OCI-LY1 (cell line): ENCODE results near the gene DCUN1D2.

Source experiments
- H2AFZ ChIP-seq: fragments of 200-600 bp; sonication (generic), shearing (Covaris generic); 2 replicates; pipeline ENCODE4 v1.6.0; 2014; ENCODE audit warnings: antibody characterized with exemption, mild to moderate bottlenecking, low read length
- H3F3A ChIP-seq: fragments of 200-600 bp; sonication (generic), shearing (Covaris generic); 2 replicates; pipeline ENCODE4 v1.6.0; 2014; ENCODE audit warnings: mild to moderate bottlenecking, antibody characterized with exemption, low read length, moderate library complexity; ENCODE audit not compliant: insufficient read depth
- H3K27ac ChIP-seq: fragments of 200-600 bp; sonication (generic); 2 replicates; pipeline ENCODE4 v1.5.1; 2014; ENCODE audit warnings: low read length, mixed run types, mild to moderate bottlenecking, low read depth; ENCODE audit not compliant: poor library complexity, severe bottlenecking
- H3K27me3 ChIP-seq: fragments of 200-600 bp; sonication (generic); 2 replicates; pipeline ENCODE4 v1.6.0; 2014; ENCODE audit warnings: antibody characterized with exemption, mild to moderate bottlenecking, low read length, moderate library complexity; ENCODE audit not compliant: insufficient read depth
- H3K36me3 ChIP-seq: fragments of 200-600 bp; sonication (generic); 2 replicates; pipeline ENCODE4 v1.6.1; 2014; ENCODE audit warnings: mild to moderate bottlenecking, antibody characterized with exemption, low read length, moderate library complexity, mixed read lengths; ENCODE audit not compliant: insufficient read depth
- H3K4me1 ChIP-seq: fragments of 200-600 bp; sonication (generic); 2 replicates; pipeline ENCODE4 v1.5.1; 2014; ENCODE audit warnings: mild to moderate bottlenecking, low read length, moderate library complexity; ENCODE audit not compliant: insufficient read depth, severe bottlenecking
- H3K4me2 ChIP-seq: fragments of 200-600 bp; sonication (generic), shearing (Covaris generic); 2 replicates; pipeline ENCODE4 v1.6.1; 2014; ENCODE audit warnings: low read length
- H3K4me3 ChIP-seq: fragments of 200-600 bp; sonication (generic); 2 replicates; pipeline ENCODE4 v1.5.1; 2014; ENCODE audit warnings: low read length, low read depth, mild to moderate bottlenecking, mixed read lengths; ENCODE audit not compliant: poor library complexity, severe bottlenecking
- H3K79me2 ChIP-seq: fragments of 200-600 bp; shearing (Covaris generic); 2 replicates; pipeline ENCODE4 v1.6.1; 2016; ENCODE audit warnings: mixed run types, low read length, mixed read lengths; ENCODE audit not compliant: insufficient read depth
- H3K9ac ChIP-seq: fragments of 200-600 bp; sonication (generic), shearing (Covaris generic); 2 replicates; pipeline ENCODE4 v1.6.1; 2014; ENCODE audit warnings: mild to moderate bottlenecking, low read length, mixed read lengths
- H3K9me2 ChIP-seq: fragments of 200-600 bp; sonication (generic), shearing (Covaris generic); 2 replicates; pipeline ENCODE4 v1.6.1; 2014; ENCODE audit warnings: low read depth, mild to moderate bottlenecking, low read length, mixed read lengths
- H3K9me3 ChIP-seq: fragments of 200-600 bp; shearing (Covaris generic); 2 replicates; pipeline ENCODE4 v1.6.1; 2014; ENCODE audit warnings: low read length, mixed read lengths
- H4K20me1 ChIP-seq: fragments of 200-600 bp; sonication (generic), shearing (Covaris generic); 2 replicates; pipeline ENCODE4 v1.6.0; 2016; ENCODE audit warnings: mild to moderate bottlenecking, low read length; ENCODE audit not compliant: insufficient read depth
- CTCF ChIP-seq: fragments of 200-600 bp; sonication (generic), shearing (Covaris generic); IDR thresholded peaks from 2 replicates; pipeline ENCODE4 v1.5.1; 2017; ENCODE audit warnings: mild to moderate bottlenecking, antibody characterized with exemption, low read length, moderate library complexity, mixed read lengths
- EZH2 ChIP-seq: fragments of 200-600 bp; sonication (generic), shearing (Covaris generic); IDR thresholded peaks from 2 replicates; pipeline ENCODE4 v1.8.0; 2017; ENCODE audit warnings: borderline replicate concordance, mixed run types, mild to moderate bottlenecking, antibody characterized with exemption, low read length, moderate library complexity, mixed read lengths

Gene DCUN1D2

DNA sequence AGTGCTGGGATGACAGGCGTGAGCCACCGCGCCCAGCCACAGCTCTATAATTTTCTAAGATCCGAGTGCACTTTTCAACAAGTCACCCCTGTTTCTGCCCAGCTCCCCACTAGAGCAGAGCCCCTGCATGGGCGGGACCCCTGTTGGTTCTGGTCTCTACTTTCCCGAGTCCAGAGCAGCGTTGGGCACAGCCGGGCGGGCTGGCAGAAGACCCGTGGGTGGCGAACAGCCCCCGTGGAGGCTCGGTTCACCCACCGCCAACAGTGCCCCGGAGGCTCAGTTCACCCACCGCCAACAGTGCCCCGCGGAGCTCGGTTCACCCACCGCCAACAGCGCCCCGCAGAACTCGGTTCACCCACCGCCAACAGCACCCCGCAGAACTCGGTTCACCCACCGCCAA, 78.1 kb downstream of the DCUN1D2 start:
- Histone ChIP-seq H3K9me3 (peaks cover 9% of the 10 kb centered on the region; the same call in 1 of the 2 replicates), H2AFZ (no peak overlapping the region), H3K4me3 (no peak overlapping the region), H3F3A (no peaks in the 10 kb centered on the region), H3K27ac (no peak overlapping the region), H3K9ac (no peak overlapping the region), H3K4me1 (peaks cover 28% of the 10 kb centered on the region), H3K36me3 (no peaks in the 10 kb centered on the region; the same call in 1 of the 2 replicates), H3K9me2 (no peaks in the 10 kb centered on the region), H4K20me1 (no peaks in the 10 kb centered on the region), H3K79me2 (no peaks in the 10 kb centered on the region), H3K4me2 (no peak overlapping the region), H3K27me3 (no peaks in the 10 kb centered on the region; the same call in 1 of the 2 replicates)
- TF ChIP-seq CTCF (no peak), EZH2 (no peak)

DNA sequence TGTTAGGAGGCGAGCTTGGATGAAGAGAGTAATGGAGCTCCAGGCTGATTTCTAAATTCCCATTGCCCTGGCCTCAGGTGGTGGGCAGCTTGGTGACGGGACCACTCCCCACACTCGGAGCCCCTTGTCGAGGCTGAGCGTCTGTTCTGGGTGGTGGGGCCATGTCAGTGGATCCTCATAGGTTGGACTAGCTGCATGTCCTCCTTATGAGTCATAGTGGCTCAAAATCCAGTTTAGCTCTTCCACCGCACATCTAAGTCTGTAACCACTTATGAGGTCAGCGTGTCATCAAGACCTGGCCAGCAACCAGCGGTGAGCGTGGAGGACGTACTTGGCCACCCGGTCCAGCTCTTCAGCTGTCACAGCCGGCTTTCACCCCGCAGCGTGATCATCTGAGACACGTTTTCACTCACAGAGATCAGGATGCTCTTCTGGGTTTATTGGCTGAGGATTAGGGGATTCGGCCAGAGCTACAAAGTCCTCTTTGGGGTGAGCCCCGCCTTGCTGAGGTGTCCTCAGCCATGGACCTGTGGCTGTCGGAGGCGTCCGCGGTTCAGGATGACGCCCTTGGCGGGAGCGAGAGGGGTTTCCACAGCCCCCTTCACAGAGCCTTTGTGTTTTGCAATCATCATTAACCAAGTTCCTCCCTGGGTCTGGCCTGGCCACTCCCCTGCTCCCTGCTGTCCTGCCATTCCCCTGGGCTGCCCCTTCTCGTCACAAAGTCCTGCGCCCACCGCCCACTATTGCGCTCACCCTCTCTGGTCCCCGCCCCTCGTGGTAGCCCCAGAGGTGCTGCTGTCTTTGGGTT, 79.1 kb downstream of the DCUN1D2 start:
- Histone ChIP-seq H3K9me2 (no peaks in the 10 kb centered on the region), H3K4me2 (no peak overlapping the region), H3K4me1 (peaks cover 28% of the 10 kb centered on the region), H3K79me2 (no peaks in the 10 kb centered on the region), H3K4me3 (no peak overlapping the region), H3K27me3 (peaks cover 2% of the 10 kb centered on the region; the same call in 1 of the 2 replicates), H3F3A (no peaks in the 10 kb centered on the region), H4K20me1 (no peaks in the 10 kb centered on the region), H3K9me3 (peaks cover 9% of the 10 kb centered on the region; the same call in 1 of the 2 replicates), H3K9ac (no peak overlapping the region), H2AFZ (no peak overlapping the region), H3K27ac (no peak overlapping the region), H3K36me3 (no peaks in the 10 kb centered on the region; the same call in 1 of the 2 replicates)
- TF ChIP-seq EZH2 (no peak), CTCF (no peak)

GRCh38 chr13:113410472-113411201, 79.9 kb downstream of the DCUN1D2 start:
- no peaks in the 10 kb centered on the region for H3F3A ChIP-seq
- no peaks in the 10 kb centered on the region for H3K9me2 ChIP-seq
- no peak overlapping the region for H3K9ac ChIP-seq
- no peaks in the 10 kb centered on the region; the same call in 1 of the 2 replicates for H3K36me3 ChIP-seq
- no peak overlapping the region for H3K27ac ChIP-seq
- peaks cover 27% of the 10 kb centered on the region for H3K4me1 ChIP-seq
- H3K4me3 ChIP-seq: no peak overlapping the region
- H3K27me3 ChIP-seq: peaks cover 6% of the 10 kb centered on the region; the same call in 1 of the 2 replicates
- no peaks in the 10 kb centered on the region for H4K20me1 ChIP-seq
- no peaks in the 10 kb centered on the region for H3K79me2 ChIP-seq
- H2AFZ ChIP-seq: no peak overlapping the region
- H3K9me3 ChIP-seq: peaks cover 9% of the 10 kb centered on the region; the same call in 1 of the 2 replicates
- H3K4me2 ChIP-seq: no peak overlapping the region
- TF ChIP-seq CTCF (no peak), EZH2 (no peak)
